ENCODE data around the gene KCTD2.

GRCh38 chr17:75049057-75049456 is 2.0 kb downstream of the KCTD2 start:
- TF ChIP-seq EZH2 (IDR thresholded peaks at IDR 0.05) (no peak), POLR2AphosphoS5 (IDR thresholded peaks at IDR 0.05; ENCODE audit: borderline replicate concordance, low read depth, low read length) (no peak), FOXP2 (optimal IDR thresholded peaks at IDR 0.05; ENCODE audit: control extremely low read depth, extremely low read length, insufficient read depth) (no peak)

Measured in SK-N-MC (cell line).